Ramos (cell line): ENCODE data around the gene DNAAF5.
"Not testable (repeated sequence)": the region's sequence is repeated elsewhere in the genome, so short reads cannot be mapped to it uniquely, and the experiment has no call there.

ENCODE experiments used
- in situ Hi-C: fragments of 300-500 bp; cut with MboI; formaldehyde crosslinking; loops from one replicate; pipeline ENCODE4 v1.14.3; 2022; ENCODE audit warnings: low sequenced_read_pairs; ENCODE audit not compliant: unreplicated experiment

DNAAF5 gene

DNA sequence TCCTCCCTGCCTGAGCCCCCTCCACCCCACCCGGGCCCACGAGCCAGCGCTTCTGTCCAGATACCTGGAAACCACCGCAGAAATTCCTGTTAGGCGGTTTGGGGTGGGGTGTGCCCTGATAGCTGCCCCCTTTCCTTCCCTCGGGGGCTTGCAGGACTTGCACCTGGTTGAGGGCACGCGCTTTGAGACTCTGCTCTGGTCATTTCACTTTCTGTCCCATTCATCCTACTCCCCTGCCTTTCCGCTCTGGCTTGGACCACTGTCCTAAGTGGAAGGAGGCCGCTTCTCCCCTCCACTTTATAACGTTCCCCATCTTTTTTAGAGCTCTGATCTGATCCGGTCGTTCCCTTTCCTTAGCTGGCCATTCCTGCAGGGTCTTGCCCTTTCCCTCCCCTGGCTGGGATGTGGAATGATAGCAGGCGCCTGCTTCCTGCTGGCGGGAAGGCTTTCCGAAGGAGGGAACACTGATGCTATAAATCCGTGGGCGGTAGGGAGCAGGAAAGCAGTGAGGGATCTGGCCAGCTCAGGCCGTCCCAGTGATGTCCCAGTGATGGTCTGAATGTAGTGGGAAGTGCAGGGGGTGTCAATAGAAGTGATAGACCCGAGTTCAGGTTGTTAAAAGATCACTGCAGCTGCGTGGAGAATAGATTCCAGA is 1.4 kb downstream of the DNAAF5 start:
- in situ Hi-C loops = no loop called here

- in situ Hi-C loops = no loop called here
Measured at GRCh38 chr7:728602-729001, 2.1 kb downstream of the DNAAF5 start.

DNA sequence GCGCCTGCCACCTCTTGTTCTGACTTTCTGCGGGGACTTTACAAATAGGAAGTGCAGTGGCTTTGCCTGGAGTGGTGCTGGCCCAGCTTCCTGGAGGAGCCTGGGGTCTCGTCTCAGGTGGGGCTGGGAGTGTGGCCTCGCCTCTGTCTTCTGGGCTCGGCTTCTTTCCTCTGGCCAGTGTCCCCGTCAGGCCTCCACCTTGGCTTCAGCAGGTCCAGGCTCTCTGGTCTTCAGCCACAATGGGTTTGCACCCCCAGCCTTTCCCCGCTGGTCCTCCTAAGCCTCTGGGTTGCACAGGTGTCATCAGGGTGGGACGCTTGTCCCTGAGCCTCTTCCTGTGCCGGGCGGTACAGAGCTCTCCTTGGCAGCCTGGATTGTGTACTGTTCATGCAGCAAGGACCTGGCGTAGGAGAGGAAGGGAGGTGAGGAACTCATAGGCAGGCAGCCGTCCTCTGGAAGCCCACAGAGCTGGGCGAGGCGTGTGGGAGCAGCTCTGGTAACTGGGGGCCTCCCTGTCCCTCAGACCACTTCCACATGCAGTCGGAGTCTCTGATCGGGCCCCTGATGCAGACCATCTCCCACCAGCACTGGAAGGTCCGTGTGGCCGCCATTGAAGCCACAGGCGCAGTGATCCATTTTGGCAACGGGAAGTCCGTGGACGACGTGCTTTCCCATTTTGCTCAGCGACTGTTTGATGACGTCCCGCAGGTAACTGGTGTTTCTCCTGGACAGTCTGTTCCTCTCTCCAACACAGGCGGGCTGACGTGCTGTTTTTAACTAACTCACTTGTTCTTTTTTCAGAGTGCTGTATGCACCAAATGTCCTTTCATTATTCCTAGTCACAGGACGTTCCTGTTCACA is 2.9 kb downstream of the DNAAF5 start:
- in situ Hi-C loops = no loop called here

- in situ Hi-C loops = no loop called here
Measured at GRCh38 chr7:730501-731439, 4.3 kb downstream of the DNAAF5 start.

- in situ Hi-C loops = no loop called here
Measured at GRCh38 chr7:731440-732085, 5.1 kb downstream of the DNAAF5 start.

- in situ Hi-C loops = no loop called here
Measured at GRCh38 chr7:732094-732541, 5.6 kb downstream of the DNAAF5 start.

DNA sequence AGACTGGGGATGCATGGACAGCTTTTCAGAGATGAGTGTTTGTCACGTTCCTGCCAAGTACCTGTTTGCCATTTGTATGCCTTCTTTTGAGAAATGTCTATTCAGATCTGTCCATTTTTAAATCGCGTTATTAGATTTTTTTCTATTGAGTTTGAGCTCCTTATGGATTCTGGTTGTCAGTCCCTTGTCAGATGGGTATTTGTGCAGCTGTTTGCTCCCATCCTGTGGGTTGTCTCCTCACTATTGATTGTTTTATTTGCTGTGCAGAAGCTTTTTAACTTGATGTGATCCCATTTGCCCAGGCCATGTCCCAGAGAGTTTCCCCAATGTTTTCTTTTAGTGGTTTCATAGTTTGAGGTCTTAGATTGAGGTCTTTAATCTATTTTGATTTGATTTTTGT is 6.1 kb downstream of the DNAAF5 start:
- in situ Hi-C loops = no loop called here

- in situ Hi-C loops = no loop called here
Measured at GRCh38 chr7:734214-734613, 7.7 kb downstream of the DNAAF5 start.

- in situ Hi-C loops = no loop called here
Measured at GRCh38 chr7:734808-735207, 8.3 kb downstream of the DNAAF5 start.

DNA sequence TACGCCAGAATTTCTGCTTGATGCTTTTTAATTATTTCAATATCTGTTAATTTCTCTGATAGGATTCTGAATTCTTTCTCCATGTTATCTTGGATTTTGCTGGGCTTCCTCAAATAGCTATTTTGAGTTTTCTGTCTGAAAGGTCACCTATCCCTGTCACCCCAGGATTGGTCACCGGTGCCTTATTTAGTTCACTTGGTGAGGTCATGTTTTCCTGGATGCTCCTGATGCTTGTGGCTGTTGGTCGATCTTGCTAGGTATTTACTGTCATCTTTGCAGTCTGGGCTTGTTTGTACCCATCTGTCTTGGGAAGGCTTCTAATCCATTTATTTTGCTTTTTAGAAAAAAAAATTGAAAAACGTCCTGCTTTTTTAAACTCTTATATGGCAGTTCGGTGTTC is 11.7 kb downstream of the DNAAF5 start:
- in situ Hi-C loops = no loop called here

DNA sequence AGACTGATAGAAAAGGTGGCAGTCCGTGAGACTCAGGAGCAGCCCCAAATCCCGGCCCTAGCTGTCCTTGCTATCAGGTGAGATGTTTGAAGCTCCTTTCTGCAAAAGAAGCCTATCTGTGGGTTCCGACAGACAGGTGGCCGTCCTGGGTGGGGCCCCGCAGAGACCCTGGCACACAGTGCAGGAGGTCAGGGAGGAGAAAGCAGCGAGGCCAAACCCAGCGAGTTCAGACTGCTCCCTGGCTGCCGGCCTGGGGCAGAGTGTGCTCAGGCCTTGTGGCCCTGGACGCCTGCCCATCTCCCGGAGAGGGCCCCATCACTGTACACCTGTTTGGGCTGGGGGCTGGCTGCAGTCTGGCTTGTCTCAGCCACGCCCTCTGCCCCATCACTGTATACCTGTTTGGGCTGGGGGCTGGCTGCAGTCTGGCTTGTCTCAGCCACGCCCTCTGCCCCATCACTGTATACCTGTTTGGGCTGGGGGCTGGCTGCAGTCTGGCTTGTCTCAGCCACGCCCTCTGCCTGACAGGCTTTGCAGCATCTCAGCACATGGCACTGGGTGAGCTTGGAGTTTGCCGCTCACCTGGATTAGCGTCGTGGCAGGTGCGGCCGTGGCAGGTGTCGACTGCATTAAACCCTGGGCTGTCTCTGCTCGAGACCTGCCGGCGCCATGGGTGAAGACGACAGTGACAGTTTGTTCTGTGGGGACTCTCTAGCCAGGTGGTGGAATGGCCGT is 12.4 kb downstream of the DNAAF5 start:
- in situ Hi-C loops = no loop called here

DNA sequence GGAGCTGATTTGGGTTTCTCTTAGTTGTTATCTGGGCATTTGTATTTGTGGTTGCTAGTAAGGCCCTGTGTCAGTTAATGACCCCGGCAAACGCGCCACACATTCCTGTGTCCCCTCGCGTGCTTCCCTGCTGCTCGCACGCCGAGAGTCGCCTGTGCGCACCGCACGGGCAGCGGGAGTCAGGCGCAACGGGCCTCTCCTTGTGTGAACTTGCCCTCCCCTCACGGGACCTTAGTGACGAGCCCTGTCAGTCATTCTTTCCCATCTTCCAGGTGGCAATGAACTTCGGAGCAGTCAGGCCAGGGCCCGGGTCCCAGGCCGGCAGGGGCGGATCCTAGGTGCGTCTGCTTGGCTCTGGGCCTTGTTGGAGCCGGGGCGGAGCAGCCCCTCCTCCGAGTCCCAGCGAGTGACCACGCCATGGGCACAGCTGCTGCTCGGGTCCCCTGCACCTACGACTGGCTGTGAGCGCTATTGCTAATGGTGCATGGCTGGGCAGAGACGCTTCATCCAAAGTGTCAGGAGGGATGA is 13.0 kb downstream of the DNAAF5 start:
- in situ Hi-C loops = no loop called here

DNA sequence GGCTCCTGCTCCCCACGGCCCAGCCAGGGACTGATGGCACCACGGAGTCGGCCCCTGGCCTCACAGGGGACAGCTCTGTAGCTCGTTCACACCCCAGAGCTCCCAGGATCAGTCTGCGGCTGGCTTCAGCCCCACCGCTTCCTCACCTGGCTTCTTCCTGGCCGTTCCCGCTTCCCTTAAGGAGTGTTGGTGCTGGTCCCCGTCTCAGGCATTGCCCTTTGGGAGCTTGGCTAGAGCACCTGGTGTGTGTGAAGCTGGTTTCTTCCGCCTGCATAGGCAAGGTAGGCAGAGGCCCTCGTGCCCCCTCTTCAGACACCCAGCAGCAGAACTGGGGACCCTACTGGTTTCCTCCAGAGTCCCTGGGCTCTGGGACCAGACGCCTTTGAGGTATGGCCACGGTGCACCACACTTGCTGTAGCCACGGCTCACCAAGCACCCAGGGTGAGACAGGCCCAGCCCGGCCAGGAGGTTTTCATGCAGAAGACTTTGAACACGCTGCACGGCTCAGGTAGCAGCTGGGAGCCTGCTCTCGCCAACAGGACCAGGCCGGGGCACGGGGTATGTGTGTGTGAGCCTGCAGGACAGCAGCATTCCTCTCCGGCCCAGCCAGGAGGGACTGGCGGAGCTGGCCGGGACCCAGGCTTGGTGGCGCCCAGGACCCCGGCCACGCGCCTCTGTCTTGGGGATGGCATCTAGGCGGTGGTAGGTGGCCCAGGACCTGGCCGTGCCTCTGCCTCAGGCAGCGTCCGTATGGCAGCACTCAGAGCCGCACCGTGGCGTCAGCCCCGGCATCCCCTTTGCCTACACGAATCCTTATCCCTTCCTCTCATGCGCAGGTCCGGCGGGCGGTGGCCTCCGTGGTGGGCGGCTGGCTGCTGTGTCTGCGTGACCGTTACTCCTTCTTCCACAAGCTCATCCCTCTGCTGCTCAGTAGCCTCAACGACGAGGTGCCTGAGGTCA is 13.8 kb downstream of the DNAAF5 start:
- in situ Hi-C loops = no loop called here

DNA sequence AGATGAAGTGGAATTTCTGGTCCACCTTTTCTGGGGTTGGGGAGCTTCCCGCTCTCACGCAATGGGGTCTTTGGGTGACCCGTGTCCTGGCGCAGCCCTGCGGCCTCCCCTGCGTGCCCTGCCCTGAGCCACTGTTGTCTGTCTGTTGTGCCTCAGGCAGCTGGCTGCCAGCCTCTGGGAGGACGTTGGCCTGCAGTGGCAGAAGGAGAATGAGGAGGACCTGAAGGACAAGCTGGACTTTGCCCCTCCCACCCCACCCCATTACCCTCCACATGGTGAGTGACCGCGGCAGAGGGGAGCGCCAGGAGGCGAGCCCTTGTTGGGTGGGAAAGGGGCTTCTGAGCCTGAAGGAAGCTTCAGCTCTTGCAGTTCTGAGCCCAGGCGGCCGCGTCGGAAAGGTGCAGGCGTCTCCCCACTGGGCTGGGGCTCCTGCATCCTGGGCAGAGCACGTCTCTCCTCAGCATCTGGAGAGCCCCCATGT is 14.7 kb downstream of the DNAAF5 start:
- in situ Hi-C loops = no loop called here

DNA sequence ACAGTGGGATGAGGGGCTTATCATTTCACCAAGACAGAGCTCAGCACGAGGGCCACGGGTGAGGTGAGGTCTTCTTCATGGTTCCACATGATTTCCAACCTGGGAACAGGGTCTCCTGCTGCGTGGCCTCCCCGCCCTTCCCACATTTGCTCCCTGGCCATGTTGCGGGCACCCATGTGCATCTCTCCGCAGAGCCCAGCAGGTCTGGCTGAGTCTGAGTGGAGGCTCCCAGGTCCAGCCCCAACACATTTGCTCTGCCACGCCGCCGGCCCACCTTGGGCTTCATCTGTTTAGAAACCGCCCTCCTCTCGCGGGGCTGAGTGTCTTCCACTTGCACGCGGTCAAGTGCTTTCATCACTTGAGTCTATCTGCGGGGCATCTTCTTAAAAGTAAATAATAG is 15.4 kb downstream of the DNAAF5 start:
- in situ Hi-C loops = no loop called here

- in situ Hi-C loops = no loop called here
Measured at GRCh38 chr7:742791-743190, 16.3 kb downstream of the DNAAF5 start.

GRCh38 chr7:743341-744127 is 17.0 kb downstream of the DNAAF5 start:
- in situ Hi-C loops = not testable (repeated sequence)
